Vagina (tissue), 2 donors: ENCODE data around the gene TUBB. TPM values are rescaled to one million over a fixed set of nuclear protein-coding genes. Genes with fewer than 3 reads are reported as not detected.
"Not testable (repeated sequence)": the region's sequence is repeated elsewhere in the genome, so short reads cannot be mapped to it uniquely, and the experiment has no call there.

Experiments used
- DNase-seq, 2 donors: peaks; one replicate each; pipeline ENCODE4 v3.0.0-alpha.2; 2017; ENCODE audit errors: extremely low spot score in 2 of 2
- H3K27ac ChIP-seq: fragments of 200-600 bp; sonication (generic); one replicate; pipeline ENCODE4 v1.5.1; 2019
- H3K27me3 ChIP-seq: fragments of 200-600 bp; sonication (generic); one replicate; pipeline ENCODE4 v1.5.1; 2019
- H3K36me3 ChIP-seq, 2 donors: fragments of 200-600 bp; sonication (generic); one replicate each; pipeline ENCODE4 v1.5.1; 2017 to 2019
- H3K4me1 ChIP-seq: fragments of 200-600 bp; sonication (generic); one replicate; pipeline ENCODE4 v1.5.1; 2019
- H3K4me3 ChIP-seq, 2 donors: fragments of 200-600 bp; sonication (generic); 1 replicate in 1 of 2; 2 replicates in 1 of 2; pipeline ENCODE4 v1.5.1; 2016 to 2019
- H3K9me3 ChIP-seq: fragments of 200-600 bp; sonication (generic); one replicate; pipeline ENCODE4 v1.5.1; 2019
- POLR2A ChIP-seq, 2 donors: fragments of 450-650 bp; IDR thresholded peaks; one replicate each; pipeline ENCODE4 v1.6.1; 2017; ENCODE audit warnings: antibody characterized with exemption in 2 of 2, mild to moderate bottlenecking in 2 of 2, moderate library complexity in 2 of 2
- POLR2AphosphoS5 ChIP-seq, 2 donors: sonication (generic); formaldehyde crosslinking; IDR thresholded peaks; one replicate each; pipeline ENCODE4 v1.9.0; 2017; ENCODE audit warnings: antibody characterized with exemption in 2 of 2, mild to moderate bottlenecking in 2 of 2, low read depth in 1 of 2; ENCODE audit not compliant: insufficient read depth in 1 of 2
- intact Hi-C: fragments of 100-400 bp; cut with DNase I; formaldehyde crosslinking; loops from one replicate; pipeline ENCODE4 v1.15.1; 2023
- total RNA-seq: library from RNA; depleted of rRNA; stranded (reverse); fragments of >200 nt; gene quantifications from one replicate; pipeline ENCODE4 v1.2.3, GENCODE V29; 2016
- TF ChIP-seq, protein P1 (sequence below), 3 experiments: fragments of 450-650 bp in 2 of 3; fragments of 200-600 bp in 1 of 3; sonication (generic) in 1 of 3; IDR thresholded peaks; one replicate each; pipeline ENCODE4 v1.5.1; 2017 to 2019; ENCODE audit warnings: antibody characterized with exemption in 3 of 3, mild to moderate bottlenecking in 2 of 3, moderate library complexity in 2 of 3

TUBB gene
- total RNA-seq, 1 donor from 2014 or later, result 293 TPM

GRCh38 chr6:30760549-30760948, 40.4 kb downstream of the TUBB start:
- TF ChIP-seq POLR2A (IDR thresholded peaks at IDR 0.05) (no peak), POLR2AphosphoS5 (IDR thresholded peaks at IDR 0.05; ENCODE audit: insufficient read depth in 1 of 2, low read depth in 1 of 2) (peak in 1 of 2 donors; percentile 29)
- TF ChIP-seq, protein P1, sequence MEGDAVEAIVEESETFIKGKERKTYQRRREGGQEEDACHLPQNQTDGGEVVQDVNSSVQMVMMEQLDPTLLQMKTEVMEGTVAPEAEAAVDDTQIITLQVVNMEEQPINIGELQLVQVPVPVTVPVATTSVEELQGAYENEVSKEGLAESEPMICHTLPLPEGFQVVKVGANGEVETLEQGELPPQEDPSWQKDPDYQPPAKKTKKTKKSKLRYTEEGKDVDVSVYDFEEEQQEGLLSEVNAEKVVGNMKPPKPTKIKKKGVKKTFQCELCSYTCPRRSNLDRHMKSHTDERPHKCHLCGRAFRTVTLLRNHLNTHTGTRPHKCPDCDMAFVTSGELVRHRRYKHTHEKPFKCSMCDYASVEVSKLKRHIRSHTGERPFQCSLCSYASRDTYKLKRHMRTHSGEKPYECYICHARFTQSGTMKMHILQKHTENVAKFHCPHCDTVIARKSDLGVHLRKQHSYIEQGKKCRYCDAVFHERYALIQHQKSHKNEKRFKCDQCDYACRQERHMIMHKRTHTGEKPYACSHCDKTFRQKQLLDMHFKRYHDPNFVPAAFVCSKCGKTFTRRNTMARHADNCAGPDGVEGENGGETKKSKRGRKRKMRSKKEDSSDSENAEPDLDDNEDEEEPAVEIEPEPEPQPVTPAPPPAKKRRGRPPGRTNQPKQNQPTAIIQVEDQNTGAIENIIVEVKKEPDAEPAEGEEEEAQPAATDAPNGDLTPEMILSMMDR (IDR thresholded peaks at IDR 0.05), result no peak
- Histone ChIP-seq H3K27ac (no peak overlapping the region), H3K27me3 (no peaks in the 10 kb centered on the region), H3K4me3 (no peak overlapping the region), H3K36me3 (no peaks in the 10 kb centered on the region), H3K9me3 (no peaks in the 10 kb centered on the region), H3K4me1 (peaks cover 29% of the 10 kb centered on the region)
- intact Hi-C loops, result no loop called here
- DNase-seq, result no peak

- peaks cover 29% of the 10 kb centered on the region for H3K4me1 ChIP-seq
- no peak overlapping the region for H3K27ac ChIP-seq
- no peaks in the 10 kb centered on the region for H3K36me3 ChIP-seq
- H3K9me3 ChIP-seq, result no peaks in the 10 kb centered on the region
- intact Hi-C loops, result no loop called here
- H3K27me3 ChIP-seq, result no peaks in the 10 kb centered on the region
- DNase-seq, result no peak
- H3K4me3 ChIP-seq, result no peak overlapping the region
- TF ChIP-seq POLR2A (IDR thresholded peaks at IDR 0.05), result no peak
- TF ChIP-seq, protein P1 (IDR thresholded peaks at IDR 0.05), result no peak
- TF ChIP-seq POLR2AphosphoS5 (IDR thresholded peaks at IDR 0.05; ENCODE audit: insufficient read depth in 1 of 2, low read depth in 1 of 2), result no peak
These were observed 41.8 kb downstream of the TUBB start for GRCh38 chr6:30761791-30762429.

- Histone ChIP-seq H3K27ac (no peak overlapping the region), H3K36me3 (no peaks in the 10 kb centered on the region), H3K4me3 (no peak overlapping the region), H3K4me1 (peaks cover 29% of the 10 kb centered on the region), H3K9me3 (no peaks in the 10 kb centered on the region), H3K27me3 (no peaks in the 10 kb centered on the region)
- intact Hi-C loops, result no loop called here
- TF ChIP-seq POLR2A (IDR thresholded peaks at IDR 0.05), result no peak
- TF ChIP-seq, protein P1 (IDR thresholded peaks at IDR 0.05), result no peak
- TF ChIP-seq POLR2AphosphoS5 (IDR thresholded peaks at IDR 0.05; ENCODE audit: insufficient read depth in 1 of 2, low read depth in 1 of 2), result no peak
- no peak for DNase-seq
These were observed 43.0 kb downstream of the TUBB start for GRCh38 chr6:30763155-30763617.

- no peaks in the 10 kb centered on the region for H3K27me3 ChIP-seq
- no peak overlapping the region for H3K4me3 ChIP-seq
- no peaks in the 10 kb centered on the region for H3K36me3 ChIP-seq
- TF ChIP-seq, protein P1 (IDR thresholded peaks at IDR 0.05), result no peak
- no peak for TF ChIP-seq POLR2A (IDR thresholded peaks at IDR 0.05)
- no peak for TF ChIP-seq POLR2AphosphoS5 (IDR thresholded peaks at IDR 0.05; ENCODE audit: insufficient read depth in 1 of 2, low read depth in 1 of 2)
- H3K9me3 ChIP-seq, result no peaks in the 10 kb centered on the region
- no peak for DNase-seq
- H3K4me1 ChIP-seq, result peaks cover 33% of the 10 kb centered on the region
- H3K27ac ChIP-seq, result peak overlapping the region; percentile 36
- intact Hi-C loops, result no loop called here
These were observed 43.7 kb downstream of the TUBB start for GRCh38 chr6:30763618-30764489.

DNA sequence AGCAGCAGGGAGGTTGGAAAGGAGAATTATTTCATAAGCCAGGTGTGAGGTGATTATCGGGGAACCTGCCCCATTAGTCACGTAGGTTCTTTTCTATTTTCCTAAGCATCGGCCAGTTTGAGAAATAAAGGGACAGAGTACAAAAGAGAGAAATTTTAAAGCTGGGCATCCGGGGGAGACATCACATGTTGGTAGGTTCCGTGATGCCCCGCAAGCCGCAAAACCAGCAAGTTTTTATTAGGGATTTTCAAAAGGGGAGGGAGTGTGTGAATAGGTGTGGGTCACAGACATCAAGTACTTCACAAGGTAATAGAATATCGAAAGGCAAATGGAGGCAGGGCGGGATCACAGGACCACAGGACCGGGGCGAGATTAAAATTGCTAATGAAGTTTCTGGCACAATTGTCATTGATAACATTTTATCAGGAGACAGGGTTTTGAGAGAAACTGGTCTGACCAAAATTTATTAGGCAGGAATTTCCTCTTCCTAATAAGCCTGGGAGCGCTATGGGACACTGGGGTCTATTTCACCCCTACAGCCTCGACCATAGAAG, 44.4 kb downstream of the TUBB start:
- peaks cover 39% of the 10 kb centered on the region for H3K4me1 ChIP-seq
- intact Hi-C loops, result not testable (repeated sequence)

GRCh38 chr6:30765495-30765894, 45.3 kb downstream of the TUBB start:
- intact Hi-C loops, DNase-seq: not testable (repeated sequence)
- peaks cover 39% of the 10 kb centered on the region for H3K4me1 ChIP-seq

More for the DNA sequence above, 44.4 kb downstream of the TUBB start:
- not testable (repeated sequence) for H3K9me3 ChIP-seq, H3K4me3 ChIP-seq, H3K36me3 ChIP-seq, H3K27me3 ChIP-seq, DNase-seq
- peak overlapping the region; percentile 36 for H3K27ac ChIP-seq

More at GRCh38 chr6:30765495-30765894, 45.3 kb downstream of the TUBB start:
- not testable (repeated sequence) for H3K4me3 ChIP-seq, H3K27ac ChIP-seq, H3K36me3 ChIP-seq, H3K9me3 ChIP-seq, H3K27me3 ChIP-seq
